HEK293 (cell line): ENCODE measurements around the gene ANKRD22.

Experiments used
- CTCF ChIA-PET: fragments of 350-600 bp; formaldehyde crosslinking; extraction: SDS; loops from one replicate; lab custom pipeline; 2021; ENCODE audit warnings: antibody characterized with exemption; lab: Yijun Ruan, JAX
- POLR2A ChIA-PET: fragments of 300-600 bp; formaldehyde crosslinking; extraction: SDS; loops from one replicate; lab custom pipeline; 2020; ENCODE audit warnings: antibody characterized with exemption, inconsistent platforms; lab: Yijun Ruan, JAX
- H3K27ac ChIP-seq: fragments of 200-500 bp; sonication (Bioruptor generic); 2 replicates; pipeline ENCODE4 v1.5.1; 2014; ENCODE audit warnings: low read depth, low read length, control low read depth, inconsistent platforms; ENCODE audit errors: extremely low read depth
- H3K36me3 ChIP-seq, 2 experiments: fragments of 200-500 bp in 1 of 2; sonication (Bioruptor generic) in 1 of 2; 1 replicate in 1 of 2; 2 replicates in 1 of 2; pipeline ENCODE4 v1.5.1; 2014 to 2017; ENCODE audit warnings: inconsistent platforms in 2 of 2, low read length in 2 of 2; ENCODE audit not compliant: control insufficient read depth in 2 of 2, insufficient read depth in 1 of 2
- H3K4me1 ChIP-seq: fragments of 200-500 bp; sonication (Bioruptor generic); 2 replicates; pipeline ENCODE4 v1.5.1; 2014; ENCODE audit warnings: mild to moderate bottlenecking, low read length, inconsistent platforms; ENCODE audit not compliant: control insufficient read depth, insufficient read depth
- H3K4me3 ChIP-seq: 2 replicates; pipeline ENCODE4 v1.5.1; 2011; ENCODE audit warnings: low read depth, mild to moderate bottlenecking, control low read depth, low read length, moderate library complexity
- H3K9me3 ChIP-seq: fragments of 200-500 bp; sonication (Bioruptor generic); 2 replicates; pipeline ENCODE4 v1.5.1; 2014; ENCODE audit warnings: low read depth, low read length, inconsistent platforms; ENCODE audit not compliant: control insufficient read depth, insufficient read depth
- BCL11B ChIP-seq: fragments of 450-650 bp; formaldehyde crosslinking; IDR thresholded peaks from 2 replicates; pipeline ENCODE4 v1.5.1; 2016; ENCODE audit warnings: low read depth, missing biosample characterization, missing genetic modification characterization
- GLI4 ChIP-seq: fragments of 450-650 bp; formaldehyde crosslinking; IDR thresholded peaks from 2 replicates; pipeline ENCODE4 v1.5.1; 2016; ENCODE audit warnings: missing biosample characterization, missing genetic modification characterization
- HOXA7 ChIP-seq: sonication (generic); formaldehyde crosslinking; IDR thresholded peaks from 2 replicates; pipeline ENCODE4 v1.8.1; 2022; ENCODE audit warnings: missing genetic modification reagents, borderline replicate concordance
- KLF9 ChIP-seq: fragments of 450-650 bp; formaldehyde crosslinking; IDR thresholded peaks from 2 replicates; pipeline ENCODE4 v1.5.1; 2016; ENCODE audit warnings: missing biosample characterization, missing genetic modification characterization, low read depth
- MEIS1 ChIP-seq: sonication (generic); formaldehyde crosslinking; IDR thresholded peaks from 2 replicates; pipeline ENCODE4 v1.8.1; 2022; ENCODE audit warnings: missing genetic modification reagents, mild to moderate bottlenecking, borderline replicate concordance
- WT1 ChIP-seq: fragments of 450-650 bp; formaldehyde crosslinking; IDR thresholded peaks from 2 replicates; pipeline ENCODE4 v1.5.1; 2016; ENCODE audit warnings: missing biosample characterization, missing genetic modification characterization
- ZBTB8A ChIP-seq: fragments of 450-650 bp; formaldehyde crosslinking; IDR thresholded peaks from 2 replicates; pipeline ENCODE4 v1.5.1; 2016; ENCODE audit warnings: missing biosample characterization, missing genetic modification characterization
- ZNF23 ChIP-seq: fragments of 450-650 bp; formaldehyde crosslinking; IDR thresholded peaks from 2 replicates; pipeline ENCODE4 v1.5.1; 2016; ENCODE audit warnings: missing biosample characterization, missing genetic modification characterization, borderline replicate concordance
- ZNF274 ChIP-seq, 2 experiments: fragments of 200-500 bp in 1 of 2; fragments of 450-650 bp in 1 of 2; sonication (Bioruptor generic) in 1 of 2; formaldehyde crosslinking in 1 of 2; IDR thresholded peaks; 2 replicates each; pipeline versions ENCODE4 v1.5.1 to v1.6.1; 2014 to 2016; ENCODE audit warnings: borderline replicate concordance in 1 of 2, inconsistent platforms in 1 of 2, low read length in 1 of 2, missing biosample characterization in 1 of 2, missing genetic modification characterization in 1 of 2
- ZNF292 ChIP-seq: fragments of 450-650 bp; formaldehyde crosslinking; IDR thresholded peaks from 2 replicates; pipeline ENCODE4 v1.5.1; 2016; ENCODE audit warnings: low read depth, missing biosample characterization, missing genetic modification characterization, borderline replicate concordance
- ZNF302 ChIP-seq: fragments of 450-650 bp; formaldehyde crosslinking; IDR thresholded peaks from 2 replicates; pipeline ENCODE4 v1.5.1; 2016; ENCODE audit warnings: missing biosample characterization, missing genetic modification characterization, low read depth
- ZNF501 ChIP-seq: fragments of 450-650 bp; formaldehyde crosslinking; IDR thresholded peaks from 2 replicates; pipeline ENCODE4 v1.5.1; 2016; ENCODE audit warnings: missing biosample characterization, missing genetic modification characterization
- ZNF510 ChIP-seq: fragments of 450-650 bp; formaldehyde crosslinking; IDR thresholded peaks from 2 replicates; pipeline ENCODE4 v1.5.1; 2018; ENCODE audit warnings: mild to moderate bottlenecking, missing genetic modification characterization, missing biosample characterization; ENCODE audit not compliant: insufficient replicate concordance
- ZNF549 ChIP-seq: fragments of 450-650 bp; IDR thresholded peaks from 2 replicates; pipeline ENCODE4 v1.5.1; 2018; ENCODE audit warnings: missing biosample characterization, missing genetic modification characterization, mild to moderate bottlenecking, inconsistent platforms, moderate library complexity
- ZNF585B ChIP-seq: fragments of 450-650 bp; formaldehyde crosslinking; IDR thresholded peaks from 2 replicates; pipeline ENCODE4 v1.5.1; 2016; ENCODE audit warnings: missing biosample characterization, missing genetic modification characterization
- ZNF654 ChIP-seq: fragments of 450-650 bp; formaldehyde crosslinking; IDR thresholded peaks from 2 replicates; pipeline ENCODE4 v1.5.1; 2016; ENCODE audit warnings: low read depth, missing biosample characterization, missing genetic modification characterization
- ZNF664 ChIP-seq: fragments of 450-650 bp; formaldehyde crosslinking; IDR thresholded peaks from 2 replicates; pipeline ENCODE4 v1.5.1; 2016; ENCODE audit warnings: missing biosample characterization, missing genetic modification characterization
- ZNF791 ChIP-seq: fragments of 450-650 bp; formaldehyde crosslinking; IDR thresholded peaks from 2 replicates; pipeline ENCODE4 v1.5.1; 2016; ENCODE audit warnings: missing biosample characterization, missing genetic modification characterization
- ZNF837 ChIP-seq: fragments of 450-650 bp; formaldehyde crosslinking; IDR thresholded peaks from 2 replicates; pipeline ENCODE4 v1.5.1; 2016; ENCODE audit warnings: missing biosample characterization, missing genetic modification characterization
- ZXDB ChIP-seq: fragments of 450-650 bp; formaldehyde crosslinking; IDR thresholded peaks from 2 replicates; pipeline ENCODE4 v1.5.1; 2016; ENCODE audit warnings: missing biosample characterization, missing genetic modification characterization
- TF ChIP-seq, protein P1 (sequence below): fragments of 450-650 bp; formaldehyde crosslinking; IDR thresholded peaks from 2 replicates; pipeline ENCODE4 v1.5.1; 2016; ENCODE audit warnings: missing biosample characterization, missing genetic modification characterization
- TF ChIP-seq, protein P2 (sequence below): fragments of 450-650 bp; formaldehyde crosslinking; IDR thresholded peaks from 2 replicates; pipeline ENCODE4 v1.5.1; 2016; ENCODE audit warnings: missing biosample characterization, missing genetic modification characterization
- TF ChIP-seq, protein P3 (sequence below): fragments of 450-650 bp; formaldehyde crosslinking; IDR thresholded peaks from 2 replicates; pipeline ENCODE4 v1.5.1; 2016; ENCODE audit warnings: missing biosample characterization, missing genetic modification characterization

The ANKRD22 gene

DNA sequence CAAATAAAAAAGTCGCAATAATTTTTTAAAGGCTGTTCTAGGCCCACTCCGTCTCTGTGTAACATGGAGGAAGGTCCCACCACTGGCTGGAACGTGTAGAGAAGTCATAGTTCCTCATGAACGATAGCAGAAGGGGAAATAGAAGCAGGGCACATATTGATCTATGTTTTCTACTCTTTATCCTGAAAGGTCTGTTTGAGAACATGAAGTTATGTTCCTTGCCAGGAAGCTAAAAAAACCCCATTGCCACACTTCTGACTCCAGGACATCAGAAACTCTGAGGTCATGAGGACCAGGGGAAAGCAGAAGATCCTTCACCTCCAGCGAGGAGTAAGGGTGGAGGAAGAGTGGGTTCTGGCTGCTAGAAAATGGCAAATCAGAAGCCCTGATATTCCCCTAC, 10.8 kb downstream of the ANKRD22 start:
- H3K27ac ChIP-seq = no peak overlapping the region
- no peak overlapping the region for H3K4me3 ChIP-seq
- no peaks in the 10 kb centered on the region for H3K9me3 ChIP-seq
- no peaks in the 10 kb centered on the region for H3K4me1 ChIP-seq
- no peaks in the 10 kb centered on the region for H3K36me3 ChIP-seq
- TF ChIP-seq ZNF292 = no peak
- TF ChIP-seq MEIS1 (CRISPR knock-in tag) = no peak
- TF ChIP-seq ZNF274 (IDR thresholded peaks at IDR 0.05; ENCODE audit: low read length) = no peak
- no peak for TF ChIP-seq ZNF274 (tag by site-specific recombination; IDR thresholded peaks at IDR 0.05; ENCODE audit: borderline replicate concordance)
- no peak for TF ChIP-seq ZNF510 (tag by site-specific recombination)
- TF ChIP-seq ZNF664 (tag by site-specific recombination) = no peak
- no peak for TF ChIP-seq ZNF585B
- no peak for TF ChIP-seq ZNF837
- TF ChIP-seq ZNF654 (tag by site-specific recombination) = no peak
- ChIA-PET CTCF (interaction anchor here (0.9 to 13.0 kb wide), 4 partner anchors 14 to 146 kb away, joined by 3 to 456 read pairs (median 4); no protein-coding TSS in a partner anchor), POLR2A (no interaction called here)

DNA sequence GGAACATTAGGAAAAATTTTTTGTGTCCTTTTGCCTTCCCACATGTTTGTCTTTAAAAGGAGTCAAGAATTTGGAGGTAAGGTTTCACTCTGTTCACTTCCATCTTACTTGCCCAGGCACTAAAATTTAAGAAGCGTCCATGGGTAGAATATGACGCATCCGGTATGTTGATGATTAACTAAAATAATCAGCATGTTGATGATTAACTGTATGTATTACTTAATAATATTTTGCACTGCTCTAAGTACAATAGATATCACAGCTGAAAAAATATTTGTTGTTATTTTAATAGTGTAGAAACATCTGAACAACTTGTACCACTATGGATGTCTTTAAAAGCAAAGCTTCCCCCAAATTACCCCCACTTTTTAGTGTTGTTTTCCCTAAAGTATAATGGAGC, 11.5 kb downstream of the ANKRD22 start:
- ChIA-PET POLR2A (no interaction called here), CTCF (interaction anchor here (0.9 to 13.0 kb wide), 3 partner anchors 13 to 147 kb away, joined by 3 to 456 read pairs (median 3); no protein-coding TSS in a partner anchor)
- Histone ChIP-seq H3K4me3 (no peak overlapping the region), H3K27ac (no peak overlapping the region), H3K9me3 (no peaks in the 10 kb centered on the region), H3K36me3 (no peaks in the 10 kb centered on the region), H3K4me1 (no peaks in the 10 kb centered on the region)
- TF ChIP-seq HOXA7 (CRISPR knock-in tag) (no peak), ZNF585B (no peak), ZNF23 (no peak), ZNF549 (tag by site-specific recombination) (no peak), WT1 (tag by site-specific recombination) (no peak)
- TF ChIP-seq, protein P1, sequence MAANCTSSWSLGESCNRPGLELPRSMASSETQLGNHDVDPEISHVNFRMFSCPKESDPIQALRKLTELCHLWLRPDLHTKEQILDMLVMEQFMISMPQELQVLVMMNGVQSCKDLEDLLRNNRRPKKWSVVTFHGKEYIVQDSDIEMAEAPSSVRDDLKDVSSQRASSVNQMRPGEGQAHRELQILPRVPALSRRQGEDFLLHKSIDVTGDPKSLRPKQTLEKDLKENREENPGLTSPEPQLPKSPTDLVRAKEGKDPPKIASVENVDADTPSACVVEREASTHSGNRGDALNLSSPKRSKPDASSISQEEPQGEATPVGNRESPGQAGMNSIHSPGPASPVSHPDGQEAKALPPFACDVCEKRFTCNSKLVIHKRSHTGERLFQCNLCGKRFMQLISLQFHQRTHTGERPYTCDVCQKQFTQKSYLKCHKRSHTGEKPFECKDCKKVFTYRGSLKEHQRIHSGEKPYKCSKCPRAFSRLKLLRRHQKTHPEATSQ (tag by site-specific recombination) = no peak
- TF ChIP-seq, protein P2, sequence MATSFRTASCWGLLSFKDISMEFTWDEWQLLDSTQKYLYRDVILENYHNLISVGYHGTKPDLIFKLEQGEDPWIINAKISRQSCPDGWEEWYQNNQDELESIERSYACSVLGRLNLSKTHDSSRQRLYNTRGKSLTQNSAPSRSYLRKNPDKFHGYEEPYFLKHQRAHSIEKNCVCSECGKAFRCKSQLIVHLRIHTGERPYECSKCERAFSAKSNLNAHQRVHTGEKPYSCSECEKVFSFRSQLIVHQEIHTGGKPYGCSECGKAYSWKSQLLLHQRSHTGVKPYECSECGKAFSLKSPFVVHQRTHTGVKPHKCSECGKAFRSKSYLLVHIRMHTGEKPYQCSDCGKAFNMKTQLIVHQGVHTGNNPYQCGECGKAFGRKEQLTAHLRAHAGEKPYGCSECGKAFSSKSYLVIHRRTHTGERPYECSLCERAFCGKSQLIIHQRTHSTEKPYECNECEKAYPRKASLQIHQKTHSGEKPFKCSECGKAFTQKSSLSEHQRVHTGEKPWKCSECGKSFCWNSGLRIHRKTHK (tag by site-specific recombination) = no peak

DNA sequence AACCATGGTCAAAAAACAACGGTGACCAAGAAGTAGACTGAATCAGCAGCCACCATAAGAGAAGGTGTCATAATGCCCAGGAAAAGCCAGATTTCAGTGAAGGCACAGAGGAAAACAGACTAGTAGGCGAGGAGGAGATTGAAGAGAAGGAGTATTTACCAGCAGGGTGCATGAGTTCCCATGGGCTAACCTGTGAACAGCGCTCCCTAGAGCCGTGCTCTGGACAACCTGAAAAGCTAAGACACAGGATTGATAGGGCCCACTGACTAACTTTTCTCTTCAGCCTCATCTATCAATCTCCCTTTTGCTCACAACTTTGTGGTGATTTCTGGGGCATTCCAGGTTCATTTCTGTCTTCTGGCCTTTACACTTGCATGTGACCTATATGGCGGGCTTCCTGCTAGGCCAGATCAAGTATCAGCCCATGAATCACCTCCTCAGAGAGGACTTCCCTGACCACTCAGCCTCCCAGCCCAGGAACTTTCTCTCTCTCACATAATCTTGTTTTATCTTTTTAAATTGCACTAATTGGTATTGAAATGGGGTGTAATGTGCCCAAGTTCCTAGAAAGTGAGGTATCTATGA, 12.8 kb downstream of the ANKRD22 start:
- no peaks in the 10 kb centered on the region for H3K4me1 ChIP-seq
- H3K9me3 ChIP-seq = no peaks in the 10 kb centered on the region
- no peak overlapping the region for H3K27ac ChIP-seq
- no peak overlapping the region for H3K4me3 ChIP-seq
- POLR2A ChIA-PET = no interaction called here
- CTCF ChIA-PET = interaction anchor here (0.7 to 13.0 kb wide), 3 partner anchors 93 to 186 kb away, joined by 3 to 456 read pairs (median 4); no protein-coding TSS in a partner anchor
- no peaks in the 10 kb centered on the region for H3K36me3 ChIP-seq
- TF ChIP-seq ZNF501 (tag by site-specific recombination) (no peak), ZNF791 (tag by site-specific recombination) (no peak), ZXDB (tag by site-specific recombination) (no peak), KLF9 (no peak), ZNF302 (tag by site-specific recombination) (no peak), ZBTB8A (no peak), BCL11B (tag by site-specific recombination) (no peak), GLI4 (no peak)
- TF ChIP-seq, protein P3, sequence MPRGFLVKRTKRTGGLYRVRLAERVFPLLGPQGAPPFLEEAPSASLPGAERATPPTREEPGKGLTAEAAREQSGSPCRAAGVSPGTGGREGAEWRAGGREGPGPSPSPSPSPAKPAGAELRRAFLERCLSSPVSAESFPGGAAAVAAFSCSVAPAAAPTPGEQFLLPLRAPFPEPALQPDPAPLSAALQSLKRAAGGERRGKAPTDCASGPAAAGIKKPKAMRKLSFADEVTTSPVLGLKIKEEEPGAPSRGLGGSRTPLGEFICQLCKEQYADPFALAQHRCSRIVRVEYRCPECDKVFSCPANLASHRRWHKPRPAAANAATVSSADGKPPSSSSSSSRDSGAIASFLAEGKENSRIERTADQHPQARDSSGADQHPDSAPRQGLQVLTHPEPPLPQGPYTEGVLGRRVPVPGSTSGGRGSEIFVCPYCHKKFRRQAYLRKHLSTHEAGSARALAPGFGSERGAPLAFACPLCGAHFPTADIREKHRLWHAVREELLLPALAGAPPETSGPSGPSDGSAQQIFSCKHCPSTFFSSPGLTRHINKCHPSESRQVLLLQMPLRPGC = no peak
